OCI-LY1 (cell line): ENCODE measurements around the gene PPARGC1A.

Experiments
- H2AFZ ChIP-seq: fragments of 200-600 bp; sonication (generic), shearing (Covaris generic); 2 replicates; pipeline ENCODE4 v1.6.0; 2014; ENCODE audit warnings: antibody characterized with exemption, mild to moderate bottlenecking, low read length
- H3F3A ChIP-seq: fragments of 200-600 bp; sonication (generic), shearing (Covaris generic); 2 replicates; pipeline ENCODE4 v1.6.0; 2014; ENCODE audit warnings: mild to moderate bottlenecking, antibody characterized with exemption, low read length, moderate library complexity; ENCODE audit not compliant: insufficient read depth
- H3K27ac ChIP-seq: fragments of 200-600 bp; sonication (generic); 2 replicates; pipeline ENCODE4 v1.5.1; 2014; ENCODE audit warnings: low read length, mixed run types, mild to moderate bottlenecking, low read depth; ENCODE audit not compliant: poor library complexity, severe bottlenecking
- H3K27me3 ChIP-seq: fragments of 200-600 bp; sonication (generic); 2 replicates; pipeline ENCODE4 v1.6.0; 2014; ENCODE audit warnings: antibody characterized with exemption, mild to moderate bottlenecking, low read length, moderate library complexity; ENCODE audit not compliant: insufficient read depth
- H3K36me3 ChIP-seq: fragments of 200-600 bp; sonication (generic); 2 replicates; pipeline ENCODE4 v1.6.1; 2014; ENCODE audit warnings: mild to moderate bottlenecking, antibody characterized with exemption, low read length, moderate library complexity, mixed read lengths; ENCODE audit not compliant: insufficient read depth
- H3K4me1 ChIP-seq: fragments of 200-600 bp; sonication (generic); 2 replicates; pipeline ENCODE4 v1.5.1; 2014; ENCODE audit warnings: mild to moderate bottlenecking, low read length, moderate library complexity; ENCODE audit not compliant: insufficient read depth, severe bottlenecking
- H3K4me2 ChIP-seq: fragments of 200-600 bp; sonication (generic), shearing (Covaris generic); 2 replicates; pipeline ENCODE4 v1.6.1; 2014; ENCODE audit warnings: low read length
- H3K4me3 ChIP-seq: fragments of 200-600 bp; sonication (generic); 2 replicates; pipeline ENCODE4 v1.5.1; 2014; ENCODE audit warnings: low read length, low read depth, mild to moderate bottlenecking, mixed read lengths; ENCODE audit not compliant: poor library complexity, severe bottlenecking
- H3K79me2 ChIP-seq: fragments of 200-600 bp; shearing (Covaris generic); 2 replicates; pipeline ENCODE4 v1.6.1; 2016; ENCODE audit warnings: mixed run types, low read length, mixed read lengths; ENCODE audit not compliant: insufficient read depth
- H3K9ac ChIP-seq: fragments of 200-600 bp; sonication (generic), shearing (Covaris generic); 2 replicates; pipeline ENCODE4 v1.6.1; 2014; ENCODE audit warnings: mild to moderate bottlenecking, low read length, mixed read lengths
- H3K9me2 ChIP-seq: fragments of 200-600 bp; sonication (generic), shearing (Covaris generic); 2 replicates; pipeline ENCODE4 v1.6.1; 2014; ENCODE audit warnings: low read depth, mild to moderate bottlenecking, low read length, mixed read lengths
- H3K9me3 ChIP-seq: fragments of 200-600 bp; shearing (Covaris generic); 2 replicates; pipeline ENCODE4 v1.6.1; 2014; ENCODE audit warnings: low read length, mixed read lengths
- H4K20me1 ChIP-seq: fragments of 200-600 bp; sonication (generic), shearing (Covaris generic); 2 replicates; pipeline ENCODE4 v1.6.0; 2016; ENCODE audit warnings: mild to moderate bottlenecking, low read length; ENCODE audit not compliant: insufficient read depth
- CTCF ChIP-seq: fragments of 200-600 bp; sonication (generic), shearing (Covaris generic); IDR thresholded peaks from 2 replicates; pipeline ENCODE4 v1.5.1; 2017; ENCODE audit warnings: mild to moderate bottlenecking, antibody characterized with exemption, low read length, moderate library complexity, mixed read lengths
- EZH2 ChIP-seq: fragments of 200-600 bp; sonication (generic), shearing (Covaris generic); IDR thresholded peaks from 2 replicates; pipeline ENCODE4 v1.8.0; 2017; ENCODE audit warnings: borderline replicate concordance, mixed run types, mild to moderate bottlenecking, antibody characterized with exemption, low read length, moderate library complexity, mixed read lengths

The PPARGC1A gene

GRCh38 chr4:23814996-23815660 is 74.7 kb downstream of the PPARGC1A start:
- no peaks in the 10 kb centered on the region for H3K4me1 ChIP-seq
- no peaks in the 10 kb centered on the region for H3K36me3 ChIP-seq
- no peaks in the 10 kb centered on the region for H4K20me1 ChIP-seq
- no peak overlapping the region for H2AFZ ChIP-seq
- H3F3A ChIP-seq = no peaks in the 10 kb centered on the region
- no peak overlapping the region for H3K27ac ChIP-seq
- TF ChIP-seq CTCF (no peak), EZH2 (no peak)
- H3K27me3 ChIP-seq = no peaks in the 10 kb centered on the region
- no peaks in the 10 kb centered on the region for H3K9me2 ChIP-seq
- no peak overlapping the region for H3K9ac ChIP-seq
- H3K4me3 ChIP-seq = no peak overlapping the region
- H3K9me3 ChIP-seq = no peaks in the 10 kb centered on the region
- H3K79me2 ChIP-seq = no peaks in the 10 kb centered on the region
- H3K4me2 ChIP-seq = no peak overlapping the region

GRCh38 chr4:23814587-23814986 is 75.3 kb downstream of the PPARGC1A start:
- no peak overlapping the region for H3K9ac ChIP-seq
- no peak overlapping the region for H3K4me3 ChIP-seq

DNA sequence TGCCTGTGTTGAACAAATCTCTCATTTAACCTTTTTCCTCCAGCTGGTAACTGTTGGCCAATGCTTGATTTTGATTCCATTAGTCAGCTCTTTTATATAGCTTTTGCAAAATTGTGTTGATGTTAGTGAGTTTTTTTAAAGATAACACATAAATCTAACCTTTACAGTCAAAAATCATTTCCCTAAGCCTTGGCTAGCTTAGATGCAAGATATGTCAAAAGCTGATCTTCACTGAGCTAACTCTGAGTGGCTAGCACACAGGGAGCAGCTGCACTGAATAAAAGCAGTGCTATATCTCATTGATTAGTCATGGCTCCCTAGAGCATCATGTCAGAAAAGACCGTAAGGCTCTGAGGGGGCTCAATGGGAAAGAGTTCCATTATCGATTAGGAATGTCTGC is 78.7 kb downstream of the PPARGC1A start:
- no peaks in the 10 kb centered on the region for H4K20me1 ChIP-seq
- H2AFZ ChIP-seq = no peak overlapping the region
- H3K79me2 ChIP-seq = no peaks in the 10 kb centered on the region
- H3K36me3 ChIP-seq = no peaks in the 10 kb centered on the region
- no peak overlapping the region for H3K27ac ChIP-seq
- H3F3A ChIP-seq = no peaks in the 10 kb centered on the region
- no peaks in the 10 kb centered on the region for H3K9me3 ChIP-seq
- H3K27me3 ChIP-seq = no peaks in the 10 kb centered on the region
- no peak overlapping the region for H3K9ac ChIP-seq
- no peak overlapping the region for H3K4me3 ChIP-seq
- no peak for TF ChIP-seq CTCF
- TF ChIP-seq EZH2 = no peak
- no peak overlapping the region for H3K4me2 ChIP-seq
- H3K4me1 ChIP-seq = no peaks in the 10 kb centered on the region
- H3K9me2 ChIP-seq = no peaks in the 10 kb centered on the region

More at GRCh38 chr4:23814587-23814986, 75.3 kb downstream of the PPARGC1A start:
- no peak overlapping the region for H3K27ac ChIP-seq
- H3K9me3 ChIP-seq = no peaks in the 10 kb centered on the region
- no peaks in the 10 kb centered on the region for H3K9me2 ChIP-seq
- no peaks in the 10 kb centered on the region for H3F3A ChIP-seq
- H3K4me2 ChIP-seq = no peak overlapping the region
- H2AFZ ChIP-seq = no peak overlapping the region
- H3K27me3 ChIP-seq = no peaks in the 10 kb centered on the region
- no peaks in the 10 kb centered on the region for H3K4me1 ChIP-seq
- no peaks in the 10 kb centered on the region for H3K79me2 ChIP-seq
- no peaks in the 10 kb centered on the region for H4K20me1 ChIP-seq
- no peaks in the 10 kb centered on the region for H3K36me3 ChIP-seq
- TF ChIP-seq CTCF (no peak), EZH2 (no peak)
